K562 (cell line): ENCODE data around the gene B3GALNT2. TPM values are rescaled to one million over a fixed set of nuclear protein-coding genes. Genes with fewer than 3 reads are reported as not detected.

Experiments
- ATAC-seq: fragments of 200-7000 bp; cut with Tn5 transposase; 3 replicates; pipeline ENCODE4 v1.9.1; 2020; ENCODE audit warnings: moderate library complexity
- BruUV-seq: library from RNA; stranded (reverse); fragments of 400-500 nt; replicated peaks from 2 replicates; lab custom pipeline; 2021; lab: Mats Ljungman, UMichigan
- CTCF ChIA-PET: fragments of 300-600 bp; formaldehyde crosslinking; extraction: SDS; loops from one replicate; lab custom pipeline; 2021; ENCODE audit warnings: low intra/inter-chr PET ratio; lab: Yijun Ruan, JAX
- POLR2A ChIA-PET: fragments of 300-600, 350-650 bp; sonication (Branson Sonifier 250); formaldehyde crosslinking; extraction: SDS; loops from one replicate; lab custom pipeline; 2021; ENCODE audit warnings: antibody characterized with exemption, inconsistent platforms; lab: Yijun Ruan, JAX
- DNase-seq, 4 experiments: peaks; one replicate each; pipeline versions ENCODE4 v3.0.0 to v3.0.0-alpha.2; 2011 to 2018; ENCODE audit warnings: low spot score in 3 of 4, mixed read lengths in 3 of 4; ENCODE audit errors: extremely low read depth in 1 of 4
- FAIRE-seq: peaks from 2 replicates; lab custom pipeline; 2011; peaks lifted over from hg19 to GRCh38; lab: Jason Lieb, UNC
- H2AFZ ChIP-seq: 2 replicates; pipeline ENCODE4 v1.6.0; 2011; ENCODE audit warnings: low read depth, low read length, control low read depth, inconsistent platforms
- H3K27ac ChIP-seq: fragments of 200-600 bp; 3 replicates; pipeline ENCODE4 v1.8.0; 2011; ENCODE audit warnings: low read depth, mild to moderate bottlenecking, control low read depth, inconsistent platforms, low read length, moderate library complexity, mixed read lengths; ENCODE audit errors: extremely low read depth
- H3K27me3 ChIP-seq, 2 experiments: fragments of 300-600 bp in 1 of 2; 2 replicates in 1 of 2; 3 replicates in 1 of 2; pipeline versions ENCODE4 v1.6.0 to v1.8.0; 2011; ENCODE audit warnings: inconsistent platforms in 2 of 2, low read length in 2 of 2, mild to moderate bottlenecking in 1 of 2, mixed read lengths in 1 of 2, moderate library complexity in 1 of 2; ENCODE audit not compliant: control insufficient read depth in 2 of 2, insufficient read depth in 2 of 2
- H3K36me3 ChIP-seq: fragments of 300-600 bp; 3 replicates; pipeline ENCODE4 v1.8.0; 2011; ENCODE audit warnings: mild to moderate bottlenecking, low read length, inconsistent platforms; ENCODE audit not compliant: control insufficient read depth, insufficient read depth
- H3K4me1 ChIP-seq, 2 experiments: fragments of 200-600 bp in 1 of 2; replicated peaks in 1 of 2; 2 replicates in 1 of 2; 3 replicates in 1 of 2; pipeline versions ENCODE4 v1.5.1 to v1.8.0; 2011; ENCODE audit warnings: inconsistent platforms in 2 of 2, low read length in 2 of 2, mild to moderate bottlenecking in 1 of 2, mixed read lengths in 1 of 2, moderate library complexity in 1 of 2; ENCODE audit not compliant: control insufficient read depth in 2 of 2, insufficient read depth in 2 of 2
- H3K4me2 ChIP-seq: 2 replicates; pipeline ENCODE4 v1.6.1; 2011; ENCODE audit warnings: low read length, control low read depth, inconsistent platforms, mixed read lengths; ENCODE audit not compliant: insufficient read depth
- H3K4me3 ChIP-seq: fragments of 200-600 bp; sonication (generic), shearing (Covaris generic); 2 replicates; pipeline ENCODE4 v1.5.1; 2016; ENCODE audit warnings: control low read depth, inconsistent platforms
- H3K79me2 ChIP-seq: fragments of 200-600 bp; 3 replicates; pipeline ENCODE4 v1.8.0; 2011; ENCODE audit warnings: low read length, inconsistent platforms; ENCODE audit not compliant: control insufficient read depth, insufficient read depth
- H3K9ac ChIP-seq, 2 experiments: 2 replicates each; pipeline versions ENCODE4 v1.6.0 to v1.6.1; 2011; ENCODE audit warnings: low read depth in 2 of 2, low read length in 2 of 2, control low read depth in 1 of 2, inconsistent platforms in 1 of 2, mild to moderate bottlenecking in 1 of 2, mixed read lengths in 1 of 2; ENCODE audit not compliant: insufficient read depth in 1 of 2
- H3K9me1 ChIP-seq: one replicate; pipeline ENCODE4 v1.6.0; 2011; ENCODE audit warnings: inconsistent platforms, mild to moderate bottlenecking, low read length, moderate library complexity; ENCODE audit not compliant: control insufficient read depth, insufficient read depth
- H3K9me3 ChIP-seq: replicated peaks from 2 replicates; pipeline ENCODE4 v1.5.1; 2011; ENCODE audit warnings: low read depth, low read length, inconsistent platforms; ENCODE audit not compliant: control insufficient read depth, insufficient read depth
- H4K20me1 ChIP-seq: replicated peaks from 2 replicates; pipeline ENCODE4 v1.6.1; 2011; ENCODE audit warnings: low read length, inconsistent platforms, mixed read lengths; ENCODE audit not compliant: control insufficient read depth, insufficient read depth
- BACH1 ChIP-seq: fragments of 200-800 bp; sonication (Bioruptor generic); IDR thresholded peaks from 2 replicates; pipeline ENCODE4 v1.6.1; 2016; ENCODE audit warnings: missing genetic modification characterization, missing compliant biosample characterization
- BDP1 ChIP-seq: IDR thresholded peaks from 3 replicates; pipeline ENCODE4 v1.6.1; 2011; ENCODE audit not compliant: insufficient read length, insufficient read depth
- BHLHE40 ChIP-seq: IDR thresholded peaks from 2 replicates; pipeline ENCODE4 v1.6.1; 2011; ENCODE audit warnings: low read length, improper control_type of control experiment
- CBFA2T2 ChIP-seq: fragments of 450-650 bp; conservative IDR thresholded peaks from 2 replicates; pipeline ENCODE4 v1.6.1; 2017; ENCODE audit warnings: mild to moderate bottlenecking
- DMBX1 ChIP-seq: fragments of 250-450 bp; sonication (Bioruptor Pico); IDR thresholded peaks from 2 replicates; pipeline ENCODE4 v1.8.0; 2022; ENCODE audit warnings: inconsistent platforms, mild to moderate bottlenecking, moderate library complexity, borderline replicate concordance
- GATAD2B ChIP-seq: fragments of 450-650 bp; IDR thresholded peaks from 2 replicates; pipeline ENCODE4 v1.6.1; 2017; ENCODE audit warnings: mild to moderate bottlenecking, borderline replicate concordance
- HEY1 ChIP-seq: fragments of 250-450 bp; sonication (Bioruptor Pico); IDR thresholded peaks from 2 replicates; pipeline ENCODE4 v1.5.0; 2020; ENCODE audit warnings: mild to moderate bottlenecking, moderate library complexity, borderline replicate concordance
- HNRNPK ChIP-seq: fragments of 200-400 bp; formaldehyde crosslinking; IDR thresholded peaks from one replicate; pipeline ENCODE4 v1.6.1; 2018; ENCODE audit warnings: mild to moderate bottlenecking, low read depth, low read length; ENCODE audit not compliant: poor library complexity, severe bottlenecking
- KLF1 ChIP-seq: fragments of 450-650 bp; IDR thresholded peaks from 2 replicates; pipeline ENCODE4 v1.6.1; 2016; ENCODE audit warnings: missing genetic modification characterization, missing compliant biosample characterization
- NCOA1 ChIP-seq: fragments of 450-650 bp; IDR thresholded peaks from 2 replicates; pipeline ENCODE4 v1.6.1; 2016; ENCODE audit warnings: low read depth
- NR2F6 ChIP-seq: fragments of 450-650 bp; formaldehyde crosslinking; IDR thresholded peaks from 2 replicates; pipeline ENCODE4 v1.4.0; 2020; ENCODE audit warnings: mild to moderate bottlenecking
- PTRF ChIP-seq: fragments of 450-650 bp; IDR thresholded peaks from 2 replicates; pipeline ENCODE4 v1.6.1; 2016; ENCODE audit warnings: mild to moderate bottlenecking, missing genetic modification characterization, missing compliant biosample characterization
- SAP30 ChIP-seq: fragments of 200-600 bp; sonication (generic); IDR thresholded peaks from 2 replicates; pipeline ENCODE4 v1.6.1; 2012; ENCODE audit warnings: borderline replicate concordance, low read depth, mild to moderate bottlenecking, moderate library complexity, low read length, control low read depth, inconsistent platforms; ENCODE audit not compliant: insufficient read depth, poor library complexity, severe bottlenecking
- TAL1 ChIP-seq: fragments of 450-650 bp; IDR thresholded peaks from 2 replicates; pipeline ENCODE4 v1.6.1; 2016; ENCODE audit warnings: mild to moderate bottlenecking
- U2AF1 ChIP-seq: fragments of 200-400 bp; formaldehyde crosslinking; optimal IDR thresholded peaks from 2 replicates; pipeline ENCODE3; 2017; ENCODE audit warnings: mild to moderate bottlenecking, low read depth, low read length, moderate library complexity
- ZEB2 ChIP-seq: fragments of 450-650 bp; IDR thresholded peaks from 2 replicates; pipeline ENCODE4 v1.6.1; 2016
- ZKSCAN1 ChIP-seq: fragments of 150-350 bp; IDR thresholded peaks from 2 replicates; pipeline ENCODE4 v1.6.1; 2016; ENCODE audit warnings: low read depth, low read length
- ZNF316 ChIP-seq: fragments of 450-650 bp; IDR thresholded peaks from 2 replicates; pipeline ENCODE4 v1.6.1; 2016
- ZNF561 ChIP-seq: fragments of 450-650 bp; formaldehyde crosslinking; conservative IDR thresholded peaks from 2 replicates; pipeline ENCODE4 v1.4.0; 2020; ENCODE audit warnings: mild to moderate bottlenecking, moderate library complexity
- ZZZ3 ChIP-seq: fragments of 450-650 bp; IDR thresholded peaks from 2 replicates; pipeline ENCODE4 v1.6.1; 2016; ENCODE audit warnings: antibody characterized with exemption, mild to moderate bottlenecking, moderate library complexity
- WGBS: fragments of 100-300 bp; shearing (Covaris generic); methylation state at CpG from one replicate; pipeline ENCODE4 v1.1.6; 2016; ENCODE audit warnings: low coverage, mixed read lengths; ENCODE audit not compliant: insufficient coverage; ENCODE audit errors: missing lambda C conversion rate; 5-methylcytosine and 5-hydroxymethylcytosine counted together
- in situ Hi-C: fragments of 300-500 bp; cut with MboI; formaldehyde crosslinking; loops from 4 replicates; pipeline ENCODE4 v1.15.0; 2018; ENCODE audit warnings: inconsistent platforms, mixed read lengths
- intact Hi-C: fragments of 100-400 bp; cut with micrococcal nuclease; formaldehyde crosslinking; loops from 2 replicates; pipeline ENCODE4 v1.14.2; 2022
- polyA plus RNA-seq, 8 experiments: library from polyadenylated mRNA; depleted of rRNA in 4 of 8; stranded (reverse) in 5 of 8; unstranded in 3 of 8; fragments of >200 nt; fragmentation: Nextera tagmentation in 2 of 8; fragmentation: Illumina TruSeq in 1 of 8; extraction: Ambion mirVana in 2 of 8; extraction: Trizol in 1 of 8; gene quantifications; 2 replicates each; pipeline versions ENCODE4 v1.2.1 to v1.2.3, GENCODE V29; 2011 to 2014; ENCODE audit warnings: inconsistent platforms in 1 of 8, missing spikeins in 1 of 8
- total RNA-seq, 7 experiments: library from RNA; depleted of rRNA in 6 of 7; stranded (reverse); fragments of >200 nt in 6 of 7; fragmentation: Illumina TruSeq in 2 of 7; extraction: Trizol in 2 of 7; gene quantifications; 2 replicates each; pipeline versions ENCODE4 v1.2.1 to v1.2.3, GENCODE V29; 2011 to 2021; ENCODE audit warnings: low replicate concordance in 1 of 7
- TF ChIP-seq, protein P1 (sequence below): sonication (generic); formaldehyde crosslinking; IDR thresholded peaks from 2 replicates; pipeline ENCODE4 v1.8.0; 2022; ENCODE audit warnings: mild to moderate bottlenecking, missing genetic modification reagents, borderline replicate concordance
- TF ChIP-seq, protein P2 (sequence below): fragments of 450-650 bp; IDR thresholded peaks from 2 replicates; pipeline ENCODE4 v1.6.1; 2016; ENCODE audit warnings: antibody characterized with exemption

The B3GALNT2 gene
- total and polyA plus RNA-seq, 9 of the 15 experiments (the other 6 are each of a cell fraction or from before 2014, with no cell fraction given) = 2.0 to 31.7 (median 22.9) TPM

GRCh38 chr1:235442788-235443429 is 61.3 kb downstream of the B3GALNT2 start:
- 71% methylated on average over 9 of the region's 9 CpGs for WGBS
- CTCF ChIA-PET = no interaction called here
- ATAC-seq = peak; percentile 89
- TF ChIP-seq, protein P1, sequence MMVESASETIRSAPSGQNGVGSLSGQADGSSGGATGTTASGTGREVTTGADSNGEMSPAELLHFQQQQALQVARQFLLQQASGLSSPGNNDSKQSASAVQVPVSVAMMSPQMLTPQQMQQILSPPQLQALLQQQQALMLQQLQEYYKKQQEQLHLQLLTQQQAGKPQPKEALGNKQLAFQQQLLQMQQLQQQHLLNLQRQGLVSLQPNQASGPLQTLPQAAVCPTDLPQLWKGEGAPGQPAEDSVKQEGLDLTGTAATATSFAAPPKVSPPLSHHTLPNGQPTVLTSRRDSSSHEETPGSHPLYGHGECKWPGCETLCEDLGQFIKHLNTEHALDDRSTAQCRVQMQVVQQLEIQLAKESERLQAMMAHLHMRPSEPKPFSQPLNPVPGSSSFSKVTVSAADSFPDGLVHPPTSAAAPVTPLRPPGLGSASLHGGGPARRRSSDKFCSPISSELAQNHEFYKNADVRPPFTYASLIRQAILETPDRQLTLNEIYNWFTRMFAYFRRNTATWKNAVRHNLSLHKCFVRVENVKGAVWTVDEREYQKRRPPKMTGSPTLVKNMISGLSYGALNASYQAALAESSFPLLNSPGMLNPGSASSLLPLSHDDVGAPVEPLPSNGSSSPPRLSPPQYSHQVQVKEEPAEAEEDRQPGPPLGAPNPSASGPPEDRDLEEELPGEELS = no peak
- TF ChIP-seq ZEB2 (0 out of 2 replicates have a peak, but pooled peaks have one; percentile 23), ZKSCAN1 (no peak), BDP1 (no peak), ZNF316 (peak; percentile 99), KLF1 (no peak), CBFA2T2 (no peak), HEY1 (CRISPR knock-in tag) (no peak), BACH1 (tag) (peak; percentile 94), GATAD2B (peak; percentile 65; the same call in 1 of the 2 replicates), DMBX1 (CRISPR knock-in tag) (no peak), BHLHE40 (no peak), ZZZ3 (no peak), U2AF1 (no peak), TAL1 (no peak), SAP30 (no peak), NCOA1 (no peak), HNRNPK (no peak), NR2F6 (CRISPR knock-in tag) (no peak), PTRF (tag) (0 out of 2 replicates have a peak, but pooled peaks have one; percentile 11), ZNF561 (CRISPR knock-in tag) (no peak)
- TF ChIP-seq, protein P2, sequence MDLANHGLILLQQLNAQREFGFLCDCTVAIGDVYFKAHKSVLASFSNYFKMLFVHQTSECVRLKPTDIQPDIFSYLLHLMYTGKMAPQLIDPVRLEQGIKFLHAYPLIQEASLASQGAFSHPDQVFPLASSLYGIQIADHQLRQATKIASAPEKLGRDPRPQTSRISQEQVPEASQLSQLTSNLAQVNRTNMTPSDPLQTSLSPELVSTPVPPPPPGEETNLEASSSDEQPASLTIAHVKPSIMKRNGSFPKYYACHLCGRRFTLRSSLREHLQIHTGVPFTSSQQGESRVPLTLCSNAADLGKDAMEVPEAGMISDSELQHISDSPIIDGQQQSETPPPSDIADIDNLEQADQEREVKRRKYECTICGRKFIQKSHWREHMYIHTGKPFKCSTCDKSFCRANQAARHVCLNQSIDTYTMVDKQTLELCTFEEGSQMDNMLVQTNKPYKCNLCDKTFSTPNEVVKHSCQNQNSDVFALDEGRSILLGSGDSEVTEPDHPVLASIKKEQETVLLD = no peak; the same call in 1 of the 2 replicates

More at GRCh38 chr1:235442788-235443429, 61.3 kb downstream of the B3GALNT2 start:
- Histone ChIP-seq H3K4me2 (no peak overlapping the region), H3K4me3 (no peak overlapping the region), H3K79me2 (no peaks in the 10 kb centered on the region), H2AFZ (peak overlapping the region; percentile 23; the same call in 1 of the 2 replicates), H3K27me3 (no peaks in the 10 kb centered on the region), H3K4me1 (peaks cover 6 to 10% of the 10 kb centered on the region in 2 experiments; a peak in 4 of 5 replicates), H3K36me3 (peaks cover 78% of the 10 kb centered on the region), H4K20me1 (no peaks in the 10 kb centered on the region), H3K9me1 (no peaks in the 10 kb centered on the region), H3K9me3 (no peaks in the 10 kb centered on the region), H3K27ac (peak overlapping the region; percentile 81), H3K9ac (peak overlapping the region; percentile 53 to 66)
- in situ Hi-C loops (no loop called here), intact Hi-C loops (loop anchor here (5.0 kb wide), 1 partner anchor 59 kb away; the partner anchor contains the start of gene B3GALNT2)
- DNase-seq = peak; percentile 36 to 80 (median 58)
- POLR2A ChIA-PET = interaction anchor here (0.7 to 2.1 kb wide), 10 partner anchors 9 to 1004 kb away, joined by 3 to 6 read pairs (median 3); partner anchors contain the start of gene B3GALNT2
- BruUV-seq = no TSS peak
- FAIRE-seq = peak; percentile 88
